Measurements from ENCODE around the gene THOC1. TPM values are rescaled to one million over a fixed set of nuclear protein-coding genes. Genes with fewer than 3 reads are reported as not detected.
"Not testable (repeated sequence)": the region's sequence is repeated elsewhere in the genome, so short reads cannot be mapped to it uniquely, and the experiment has no call there.

THOC1 gene
- total RNA-seq, 4 donors from 2014 or later, result 6.4 to 19.4 (median 16.9) TPM

- no peaks in the 10 kb centered on the region for H3K27me3 ChIP-seq
- H3K9me3 ChIP-seq, result no peaks in the 10 kb centered on the region
- TF ChIP-seq POLR2A (IDR thresholded peaks at IDR 0.05) (no peak), CTCF (IDR thresholded peaks at IDR 0.05 in 4 of 5, conservative IDR thresholded peaks at IDR 0.05 in 1 of 5) (no peak)
- no peak overlapping the region for H3K4me3 ChIP-seq
- no peak for ATAC-seq
- no peaks in the 10 kb centered on the region for H3K4me1 ChIP-seq
- intact Hi-C loops (cut with DNase I; ENCODE audit: low total_unique reads) (no loop called here), in situ Hi-C loops (cut with MboI; ENCODE audit: low sequenced_read_pairs in 4 of 4) (no loop called here)
- H3K27ac ChIP-seq, result no peak overlapping the region
- DNase-seq, result no peak
- no peaks in the 10 kb centered on the region for H3K36me3 ChIP-seq
Measured at GRCh38 chr18:294566-294965, 26.7 kb upstream of the THOC1 start.

GRCh38 chr18:293536-293935 is 25.7 kb upstream of the THOC1 start:
- in situ Hi-C loops (cut with MboI; ENCODE audit: low sequenced_read_pairs in 4 of 4) (no loop called here), intact Hi-C loops (cut with DNase I; ENCODE audit: low total_unique reads) (loop anchor here (2.0 kb wide), 1 partner anchor 321 kb away; no protein-coding TSS in a partner anchor)
- ATAC-seq, result peak in 1 of 2 donors; percentile 16
- H3K36me3 ChIP-seq, result no peaks in the 10 kb centered on the region
- H3K27me3 ChIP-seq, result no peaks in the 10 kb centered on the region
- H3K27ac ChIP-seq, result no peak overlapping the region
- H3K4me1 ChIP-seq, result no peaks in the 10 kb centered on the region
- DNase-seq, result no peak
- no peak for TF ChIP-seq POLR2A (IDR thresholded peaks at IDR 0.05)
- TF ChIP-seq CTCF (IDR thresholded peaks at IDR 0.05 in 4 of 5, conservative IDR thresholded peaks at IDR 0.05 in 1 of 5), result no peak
- H3K4me3 ChIP-seq, result no peak overlapping the region
- H3K9me3 ChIP-seq, result no peaks in the 10 kb centered on the region

GRCh38 chr18:292271-292670 is 24.4 kb upstream of the THOC1 start:
- in situ Hi-C loops (cut with MboI; ENCODE audit: low sequenced_read_pairs in 4 of 4), result no loop called here
- no peak for TF ChIP-seq CTCF (IDR thresholded peaks at IDR 0.05 in 4 of 5, conservative IDR thresholded peaks at IDR 0.05 in 1 of 5)
- no peak for TF ChIP-seq POLR2A (IDR thresholded peaks at IDR 0.05)
- intact Hi-C loops (cut with DNase I; ENCODE audit: low total_unique reads), result loop anchor here (2.0 kb wide), 1 partner anchor 323 kb away; no protein-coding TSS in a partner anchor
- Histone ChIP-seq H3K4me1 (no peaks in the 10 kb centered on the region), H3K27ac (no peak overlapping the region), H3K36me3 (no peaks in the 10 kb centered on the region), H3K9me3 (no peaks in the 10 kb centered on the region), H3K4me3 (no peak overlapping the region), H3K27me3 (peaks cover 0 to 3% (median 0%) of the 10 kb centered on the region in 3 donors)
- no peak for ATAC-seq
- no peak for DNase-seq

GRCh38 chr18:289970-290369 is 22.1 kb upstream of the THOC1 start:
- H3K4me3 ChIP-seq; H3K4me1 ChIP-seq; H3K27me3 ChIP-seq; DNase-seq; H3K9me3 ChIP-seq; H3K36me3 ChIP-seq; ATAC-seq; H3K27ac ChIP-seq; intact Hi-C loops (cut with DNase I; ENCODE audit: low total_unique reads): not testable (repeated sequence)
- in situ Hi-C loops (cut with MboI; ENCODE audit: low sequenced_read_pairs in 4 of 4), result loop anchor here in 3 of 4 donors (5.0 to 10.0 kb wide), 3 partner anchors 322 to 327 kb away; no protein-coding TSS in a partner anchor

GRCh38 chr18:289026-289425 is 21.2 kb upstream of the THOC1 start:
- Histone ChIP-seq H3K9me3 (no peaks in the 10 kb centered on the region), H3K36me3 (no peaks in the 10 kb centered on the region), H3K4me3 (no peak overlapping the region), H3K27me3 (peaks cover 0 to 3% (median 0%) of the 10 kb centered on the region in 3 donors), H3K4me1 (no peaks in the 10 kb centered on the region), H3K27ac (no peak overlapping the region)
- ATAC-seq (no peak), DNase-seq (no peak)
- in situ Hi-C loops (cut with MboI; ENCODE audit: low sequenced_read_pairs in 4 of 4) (loop anchor here in 3 of 4 donors (5.0 to 10.0 kb wide), 3 partner anchors 323 to 328 kb away; no protein-coding TSS in a partner anchor), intact Hi-C loops (cut with DNase I; ENCODE audit: low total_unique reads) (no loop called here)
- no peak for TF ChIP-seq CTCF (IDR thresholded peaks at IDR 0.05 in 4 of 5, conservative IDR thresholded peaks at IDR 0.05 in 1 of 5)
- no peak for TF ChIP-seq POLR2A (IDR thresholded peaks at IDR 0.05)
